Hepatocyte (in vitro differentiated cells): Measurements from ENCODE around the gene PTPRN2.

Experiments used
- EZH2 ChIP-seq: fragments of 200-600 bp; sonication (generic); IDR thresholded peaks from 2 replicates; pipeline ENCODE4 v1.6.1; 2016; ENCODE audit warnings: antibody characterized with exemption, mild to moderate bottlenecking, borderline replicate concordance
- TF ChIP-seq, protein P1 (sequence below): fragments of 200-600 bp; sonication (generic); IDR thresholded peaks from 2 replicates; pipeline ENCODE4 v1.5.1; 2016; ENCODE audit warnings: antibody characterized with exemption, mild to moderate bottlenecking; ENCODE audit not compliant: poor library complexity

DNA sequence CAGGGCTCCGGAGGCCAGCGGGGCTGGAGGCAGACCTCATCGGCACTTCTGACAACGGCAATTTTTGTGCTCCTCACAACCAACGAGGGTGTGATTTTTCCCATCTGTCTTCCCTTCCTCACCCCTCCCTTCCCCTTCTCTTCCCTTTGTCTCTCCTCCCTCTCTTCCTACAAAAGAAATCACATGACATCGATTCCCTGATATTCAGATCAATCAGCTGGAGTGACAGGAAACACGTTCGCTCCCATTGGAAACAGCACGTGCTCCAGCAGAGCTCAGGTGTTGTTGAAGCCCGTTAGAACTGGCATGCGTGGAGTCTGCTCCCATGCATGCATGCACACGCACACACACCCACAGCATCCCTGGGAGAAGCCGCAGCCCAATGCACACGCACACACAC, 222.4 kb downstream of the PTPRN2 start:
- TF ChIP-seq, protein P1, sequence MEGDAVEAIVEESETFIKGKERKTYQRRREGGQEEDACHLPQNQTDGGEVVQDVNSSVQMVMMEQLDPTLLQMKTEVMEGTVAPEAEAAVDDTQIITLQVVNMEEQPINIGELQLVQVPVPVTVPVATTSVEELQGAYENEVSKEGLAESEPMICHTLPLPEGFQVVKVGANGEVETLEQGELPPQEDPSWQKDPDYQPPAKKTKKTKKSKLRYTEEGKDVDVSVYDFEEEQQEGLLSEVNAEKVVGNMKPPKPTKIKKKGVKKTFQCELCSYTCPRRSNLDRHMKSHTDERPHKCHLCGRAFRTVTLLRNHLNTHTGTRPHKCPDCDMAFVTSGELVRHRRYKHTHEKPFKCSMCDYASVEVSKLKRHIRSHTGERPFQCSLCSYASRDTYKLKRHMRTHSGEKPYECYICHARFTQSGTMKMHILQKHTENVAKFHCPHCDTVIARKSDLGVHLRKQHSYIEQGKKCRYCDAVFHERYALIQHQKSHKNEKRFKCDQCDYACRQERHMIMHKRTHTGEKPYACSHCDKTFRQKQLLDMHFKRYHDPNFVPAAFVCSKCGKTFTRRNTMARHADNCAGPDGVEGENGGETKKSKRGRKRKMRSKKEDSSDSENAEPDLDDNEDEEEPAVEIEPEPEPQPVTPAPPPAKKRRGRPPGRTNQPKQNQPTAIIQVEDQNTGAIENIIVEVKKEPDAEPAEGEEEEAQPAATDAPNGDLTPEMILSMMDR = no peak
- TF ChIP-seq EZH2 = no peak
